ENCODE measurements around the gene ACYP2.
"Not testable (repeated sequence)": the region's sequence is repeated elsewhere in the genome, so short reads cannot be mapped to it uniquely, and the experiment has no call there.

Gene ACYP2

DNA sequence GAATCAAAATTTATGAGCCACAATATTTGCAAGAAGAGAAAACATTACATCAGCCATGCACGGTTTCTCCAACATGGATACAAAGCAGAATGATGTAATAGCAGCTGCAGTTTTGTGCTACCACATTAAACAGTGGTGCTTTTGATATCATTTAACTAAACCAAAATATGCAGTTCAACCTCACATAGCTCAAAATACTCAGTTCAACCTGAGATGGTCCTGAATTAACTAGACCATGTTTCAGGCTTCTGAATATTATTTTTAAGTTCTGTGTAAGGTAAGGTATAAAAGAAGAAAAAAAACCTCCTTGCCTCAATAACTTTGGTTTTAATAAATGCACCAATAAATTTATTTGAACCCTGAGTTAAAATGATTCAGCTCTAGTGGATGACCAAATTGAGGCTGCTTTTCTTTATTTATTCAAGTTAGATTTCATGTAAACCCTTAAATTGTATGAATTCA is 159.4 kb downstream of the ACYP2 start:
- no peak for DNase-seq

DNA sequence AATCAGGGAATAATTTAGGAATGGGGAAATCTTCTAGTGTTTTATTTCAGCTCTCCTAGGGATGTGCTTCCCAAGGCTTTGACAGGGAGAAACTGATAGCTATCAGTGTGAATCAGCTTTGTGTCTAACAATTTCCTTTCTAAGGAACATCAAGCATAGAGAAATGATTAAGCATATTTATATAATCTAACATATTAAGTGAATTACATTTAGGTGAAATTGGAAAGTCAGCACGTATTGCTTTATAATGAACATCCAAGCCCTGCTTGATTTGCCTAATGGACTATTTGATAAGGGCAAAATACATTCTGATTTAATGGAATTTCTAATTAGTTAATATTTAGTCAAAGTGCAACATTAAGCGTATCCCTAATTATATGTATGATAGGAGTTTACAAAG is 160.1 kb downstream of the ACYP2 start:
- no peak for DNase-seq

DNA sequence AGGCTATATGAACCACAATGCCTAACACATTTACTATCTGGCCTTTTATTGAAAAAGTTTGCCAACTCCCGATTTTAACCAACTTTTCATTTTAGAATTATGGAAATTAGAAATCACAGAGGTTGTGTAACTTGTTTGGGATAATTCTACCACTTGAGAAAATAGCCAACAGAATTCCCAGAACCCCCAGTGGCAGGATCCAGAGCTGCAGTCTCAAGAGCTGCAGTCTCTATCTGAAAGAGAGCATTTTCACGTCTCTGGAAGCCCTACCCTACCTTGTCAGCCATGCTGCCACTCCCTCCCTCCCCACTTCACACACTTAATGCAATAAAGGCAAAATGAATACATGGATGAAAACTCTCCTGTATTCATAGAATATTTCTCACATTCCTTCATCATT is 164.0 kb downstream of the ACYP2 start:
- DNase-seq, result no peak

DNA sequence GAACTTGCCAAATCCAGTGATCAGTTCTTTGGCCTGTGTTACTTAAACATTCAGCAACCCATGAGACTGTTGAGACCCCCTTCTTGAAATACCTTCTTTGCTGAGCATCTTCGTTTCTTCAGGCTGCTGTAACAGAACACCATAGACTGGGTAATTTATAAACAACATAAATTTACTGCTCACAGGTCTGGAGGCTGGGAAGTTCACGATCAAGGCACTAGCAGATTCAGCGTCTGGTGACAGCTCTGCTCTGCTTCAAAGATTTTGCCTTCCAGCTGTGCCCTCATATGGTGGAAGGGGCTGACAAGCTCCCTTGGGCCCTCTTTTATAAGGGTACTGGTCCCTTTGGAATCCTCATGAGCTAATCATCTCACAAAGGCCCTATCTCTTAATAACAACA is 169.4 kb downstream of the ACYP2 start:
- DNase-seq, result no peak

DNA sequence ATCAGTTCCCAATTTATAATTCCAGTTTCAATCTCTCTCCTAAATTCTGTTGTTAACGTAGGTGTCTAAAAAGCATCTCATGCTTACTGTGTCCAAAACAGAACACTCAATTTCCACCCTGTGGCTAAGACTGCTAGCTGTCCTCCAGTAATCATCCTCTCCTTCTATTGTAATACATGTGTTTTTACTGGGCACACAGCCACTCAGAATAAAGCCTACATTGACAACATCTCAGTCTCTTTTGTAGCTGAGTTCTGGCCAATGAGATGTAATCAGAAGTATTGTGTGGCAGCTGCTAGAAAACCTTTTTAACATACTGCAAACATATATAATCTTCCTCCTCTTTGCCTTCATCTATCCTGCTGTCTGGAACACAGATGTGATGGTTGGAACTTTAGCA is 170.0 kb downstream of the ACYP2 start:
- no peak for DNase-seq

DNA sequence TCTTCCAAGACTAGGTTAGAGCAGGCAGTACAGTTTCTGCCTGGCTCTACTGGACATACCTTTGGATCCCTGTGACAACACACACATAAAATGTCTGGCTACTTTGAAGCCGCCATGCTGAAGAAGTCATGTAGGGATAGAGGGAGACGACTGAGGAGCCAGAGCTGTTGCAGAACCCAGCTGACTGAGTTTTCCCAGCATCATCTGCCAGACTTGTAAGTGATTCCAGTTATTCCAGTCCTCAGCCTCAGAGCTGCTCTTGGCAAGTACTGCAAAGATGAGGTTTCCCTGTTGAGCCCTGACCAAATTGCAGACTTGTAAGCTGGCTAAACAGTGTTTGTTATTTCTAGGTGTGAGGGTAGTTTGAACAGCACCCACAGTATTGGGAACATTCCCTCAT is 172.1 kb downstream of the ACYP2 start:
- DNase-seq, result no peak

DNA sequence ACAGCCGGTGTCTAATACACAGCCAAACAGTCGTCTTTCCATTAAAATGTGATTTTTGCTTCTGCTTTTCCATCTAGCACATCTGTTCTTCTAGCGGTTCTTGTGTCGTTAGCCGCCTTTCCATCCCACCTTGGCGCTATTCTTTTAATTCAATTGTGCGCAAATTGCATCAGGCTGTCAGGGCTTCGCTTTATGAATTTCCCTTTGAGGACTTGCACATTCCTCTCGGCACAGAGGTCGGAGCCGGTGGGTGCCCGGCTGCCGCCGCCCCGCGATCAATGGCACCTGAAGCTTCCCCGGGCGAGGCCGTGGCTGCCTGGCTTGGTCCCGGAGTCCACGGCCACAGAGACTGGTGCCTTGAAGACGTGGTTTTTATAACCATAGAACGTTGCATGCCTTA is 174.5 kb downstream of the ACYP2 start:
- no peak for DNase-seq

DNA sequence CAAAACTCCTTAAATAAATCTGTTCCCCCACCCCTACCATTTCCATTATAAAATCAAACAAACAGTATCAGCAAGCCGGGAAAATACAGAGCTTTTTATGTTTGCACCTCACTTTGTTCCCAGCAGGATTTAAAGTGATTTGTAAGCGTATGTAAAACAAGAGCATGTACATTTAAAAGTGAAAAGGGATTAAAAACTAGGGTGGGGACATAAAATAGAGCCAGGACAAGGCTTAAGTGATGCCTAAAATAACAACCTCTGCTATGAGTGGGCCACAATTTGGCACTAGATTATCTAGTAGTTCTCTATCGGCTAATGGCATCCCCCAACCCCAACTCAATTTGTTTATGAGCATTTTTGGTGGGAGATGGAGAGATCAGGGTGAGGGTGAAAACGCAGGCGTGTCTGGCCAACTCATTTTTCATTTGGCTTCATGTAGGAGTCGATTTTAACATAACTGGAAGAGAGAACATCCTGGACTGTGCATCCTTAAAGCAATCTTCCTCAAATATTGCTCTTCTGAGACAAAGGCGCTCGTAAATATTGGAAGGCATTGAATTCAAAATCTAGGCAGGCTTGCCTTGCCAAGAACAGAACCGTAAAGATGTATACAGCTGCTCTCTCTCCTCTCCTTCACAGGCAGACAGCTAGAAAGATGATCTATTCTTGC is 175.1 kb downstream of the ACYP2 start:
- no peak for DNase-seq

DNA sequence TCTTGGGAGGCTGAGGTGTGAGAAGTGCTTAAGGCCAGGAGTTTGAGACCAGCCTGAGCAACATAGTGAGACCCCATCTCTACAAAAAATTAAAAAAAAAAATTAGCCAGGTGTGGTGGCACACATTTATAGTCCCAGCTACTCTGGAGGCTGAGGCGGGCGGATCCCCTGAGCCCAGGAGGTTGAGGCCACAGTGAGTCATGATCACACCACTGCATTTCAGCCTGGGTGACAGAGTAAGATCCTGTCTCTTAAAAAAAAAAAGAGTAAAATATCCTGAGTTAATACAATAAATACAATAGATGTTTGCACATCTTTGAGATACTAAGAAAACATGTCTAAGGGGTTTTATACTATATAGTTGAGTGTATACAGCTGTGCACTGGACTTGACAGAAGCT is 179.2 kb downstream of the ACYP2 start:
- DNase-seq, result not testable (repeated sequence)

DNA sequence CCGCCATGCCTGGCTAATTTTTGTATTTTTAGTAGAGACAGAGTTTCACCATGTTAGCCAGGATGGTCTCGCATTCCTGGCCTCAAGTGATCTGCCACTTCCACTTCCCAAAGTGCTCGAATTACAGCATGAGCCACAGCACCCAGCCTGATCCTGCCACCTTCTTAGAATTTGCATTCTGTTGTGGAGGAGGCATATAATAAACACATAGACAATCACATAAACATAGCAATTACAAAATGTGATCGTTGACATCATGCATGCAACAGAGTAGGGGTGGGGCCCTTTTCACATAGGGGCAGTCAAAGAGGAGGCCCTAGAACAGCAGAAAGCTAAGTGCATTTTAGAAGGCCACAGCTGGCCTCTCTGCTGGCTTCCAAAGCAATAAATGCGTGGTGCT is 180.5 kb downstream of the ACYP2 start:
- DNase-seq, result no peak

DNA sequence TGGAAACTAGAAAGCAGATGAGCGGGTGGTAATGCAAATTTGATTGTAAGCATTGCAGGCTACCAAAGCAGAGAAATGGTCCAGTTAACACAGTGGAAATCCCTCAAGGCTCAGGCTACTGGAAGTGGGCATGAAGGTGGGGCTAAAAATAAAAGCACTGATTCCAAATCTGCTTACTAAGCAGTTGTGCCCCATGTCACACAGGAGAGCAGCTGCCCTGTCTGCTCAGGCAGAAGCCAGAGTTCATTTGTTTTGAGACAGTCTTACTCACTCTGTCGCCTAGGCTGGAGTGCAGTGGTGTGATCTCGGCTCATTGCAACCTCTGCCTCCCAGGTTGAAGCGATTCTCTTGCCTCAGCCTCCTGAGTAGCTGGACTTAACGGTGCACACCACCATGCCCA is 183.1 kb downstream of the ACYP2 start:
- DNase-seq, result no peak

DNA sequence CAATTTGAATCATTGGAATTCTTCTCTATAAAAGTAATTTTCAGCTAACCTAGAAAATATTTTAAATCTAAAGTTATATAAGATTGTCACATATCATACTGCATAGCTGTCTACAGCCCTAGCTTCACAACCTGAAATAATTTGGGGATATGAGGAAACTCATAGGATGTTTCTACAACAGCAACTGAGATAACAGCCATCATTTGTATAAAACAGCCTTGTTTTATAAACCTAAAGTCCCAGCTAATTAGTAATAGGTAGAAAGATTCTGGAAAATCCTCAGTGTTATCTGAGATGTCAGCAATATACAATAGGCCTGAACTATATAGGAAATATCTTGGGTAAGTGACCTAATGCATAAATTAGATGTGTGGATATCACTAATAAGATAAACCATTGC is 188.2 kb downstream of the ACYP2 start:
- no peak for DNase-seq

DNA sequence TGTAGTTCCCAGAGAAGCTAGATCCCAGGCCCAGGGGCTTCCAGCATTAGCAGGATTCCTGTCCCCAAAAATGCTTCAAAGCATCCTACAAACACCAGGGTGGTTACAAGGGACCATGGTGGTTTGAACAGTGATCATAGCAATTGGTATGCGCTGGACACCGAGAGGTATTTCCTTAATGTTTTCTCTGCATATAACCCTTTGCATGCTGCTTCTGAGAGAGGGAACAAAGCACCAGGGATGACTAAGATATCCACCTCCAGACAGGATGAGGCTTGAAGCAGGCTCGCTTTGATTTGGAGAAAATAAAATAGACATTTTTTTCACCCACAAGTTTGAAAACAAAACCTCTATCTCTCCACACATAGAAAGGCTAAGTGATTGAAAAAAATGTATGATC is 191.1 kb downstream of the ACYP2 start:
- DNase-seq, result no peak

DNA sequence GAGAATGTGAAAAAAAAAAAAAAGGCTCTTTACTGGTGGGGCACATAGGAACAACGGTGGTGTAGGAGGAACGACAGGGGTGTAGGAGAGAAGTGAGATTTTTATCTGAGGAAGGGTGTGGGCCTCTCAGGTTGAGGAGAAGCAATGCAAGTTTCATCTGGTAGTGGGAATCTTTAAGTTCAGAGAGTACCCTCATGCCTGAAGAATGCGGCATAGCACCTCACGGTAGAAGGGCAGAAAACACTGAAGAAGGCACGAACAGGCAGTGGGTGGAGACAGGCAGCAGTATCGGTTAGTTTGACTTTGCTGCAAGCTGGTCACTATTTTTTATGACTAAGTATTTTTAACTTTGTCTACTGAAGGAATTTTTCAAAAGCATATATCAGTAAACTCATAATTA is 192.8 kb downstream of the ACYP2 start:
- DNase-seq, result no peak

DNA sequence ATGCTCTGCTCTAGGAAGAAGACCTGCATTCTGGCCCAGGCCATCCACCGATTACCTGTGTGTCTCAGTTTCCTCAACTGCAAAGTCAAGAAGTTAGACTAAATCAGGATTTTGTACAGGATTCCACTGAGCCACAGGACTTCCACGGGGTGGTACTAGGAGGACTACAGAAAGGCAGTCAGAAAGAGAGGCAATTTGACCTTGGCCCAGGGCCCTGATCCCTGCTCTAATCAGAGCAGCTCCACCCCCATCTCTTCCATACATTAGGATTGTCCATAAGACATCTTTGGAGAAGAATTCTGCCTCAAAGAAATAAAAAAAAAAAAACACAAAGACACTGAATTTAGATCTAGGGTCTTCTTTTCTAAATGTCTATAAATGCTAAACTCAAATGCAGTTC is 193.4 kb downstream of the ACYP2 start:
- DNase-seq, result no peak

DNA sequence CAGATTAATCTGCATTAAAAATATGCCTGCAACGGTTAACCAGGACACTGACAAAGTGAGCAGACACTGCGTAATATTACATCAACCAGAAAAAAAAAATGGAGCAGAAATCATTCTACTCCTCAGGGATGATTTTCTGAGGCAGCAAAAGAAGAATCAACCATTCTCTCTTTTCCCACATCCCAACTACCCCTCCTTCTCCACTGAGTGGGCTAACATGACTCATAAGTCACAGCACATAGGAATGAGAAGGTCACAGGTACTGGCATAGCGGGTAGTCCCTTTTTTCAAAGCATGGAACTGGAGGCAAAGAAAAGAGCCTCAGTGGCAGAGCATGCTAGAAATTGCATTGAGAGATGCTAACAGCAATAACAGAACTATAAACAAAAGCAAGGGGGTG is 194.9 kb downstream of the ACYP2 start:
- no peak for DNase-seq

DNA sequence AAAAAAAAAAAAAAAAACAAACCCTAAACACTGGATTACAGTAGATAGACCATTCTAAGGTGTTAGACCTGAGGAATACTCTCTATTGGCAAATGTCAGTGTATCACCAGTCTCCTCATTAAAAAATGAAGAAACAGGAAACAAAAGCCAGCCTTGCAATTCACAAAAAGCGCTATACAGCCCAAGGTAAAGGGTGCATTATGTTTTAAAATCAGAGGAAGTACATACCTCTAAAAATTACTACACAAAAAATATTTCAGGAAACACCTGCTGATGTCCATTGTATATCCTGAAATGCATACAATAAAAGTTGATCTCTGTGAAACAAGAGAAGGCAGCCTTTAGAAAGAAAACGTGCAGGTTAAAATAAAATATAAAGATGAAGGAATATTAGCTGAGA is 195.5 kb downstream of the ACYP2 start:
- DNase-seq, result no peak

DNA sequence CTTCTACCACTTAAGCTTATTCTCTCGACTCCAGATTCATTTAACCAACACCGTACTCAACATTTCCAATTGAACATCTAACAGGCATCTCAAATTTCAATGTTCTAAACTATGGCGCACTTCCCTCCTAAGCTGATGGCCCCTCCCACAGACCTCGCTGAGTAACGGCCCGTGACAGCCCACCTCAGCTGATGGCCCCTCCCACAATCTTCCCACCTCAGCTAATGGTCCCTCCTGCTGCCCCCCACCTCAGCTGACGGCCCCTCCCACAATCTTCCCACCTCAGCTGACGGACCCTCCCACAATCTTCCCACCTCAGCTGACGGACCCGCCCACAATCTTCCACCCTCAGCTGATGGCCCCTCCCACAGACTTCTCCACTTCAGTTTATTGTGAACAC is 197.7 kb downstream of the ACYP2 start:
- DNase-seq, result no peak

DNA sequence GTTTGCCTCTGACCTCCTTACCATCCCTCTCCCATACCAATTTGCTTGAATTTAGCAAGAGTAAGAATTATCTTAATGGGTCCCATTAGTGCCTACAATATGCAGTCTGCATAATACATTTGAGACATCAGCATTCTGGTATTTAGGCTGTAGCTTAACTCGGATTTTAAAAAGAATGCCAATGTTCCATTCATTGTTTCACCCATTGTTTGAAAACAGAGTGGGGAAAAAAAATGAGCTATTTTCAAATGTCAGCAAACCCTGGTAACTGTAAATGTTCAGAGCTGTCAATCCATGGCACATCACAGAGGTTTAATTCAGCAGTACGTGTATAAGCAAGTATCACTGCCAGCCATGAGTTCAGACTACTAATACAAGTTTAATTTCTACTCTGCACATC is 202.6 kb downstream of the ACYP2 start:
- DNase-seq, result no peak

DNA sequence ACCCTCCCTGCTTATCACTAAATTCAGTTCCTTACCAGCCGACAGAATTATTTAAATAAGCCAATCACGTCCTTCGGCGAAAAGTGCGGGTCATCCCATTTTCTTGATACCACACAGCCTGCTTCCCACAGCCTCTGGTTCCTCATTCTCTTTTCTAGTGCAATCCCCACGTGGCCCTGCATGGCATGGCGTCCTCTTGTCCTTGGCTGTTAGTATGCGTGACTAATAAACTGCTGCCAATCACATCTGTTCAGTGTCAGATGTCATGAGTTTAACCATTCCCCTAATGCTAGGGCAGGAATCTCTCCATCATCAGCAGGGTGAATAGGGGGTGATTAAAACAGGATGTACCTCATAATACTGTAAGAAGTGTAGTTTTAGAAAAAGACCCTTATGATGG is 203.4 kb downstream of the ACYP2 start:
- DNase-seq, result no peak

DNA sequence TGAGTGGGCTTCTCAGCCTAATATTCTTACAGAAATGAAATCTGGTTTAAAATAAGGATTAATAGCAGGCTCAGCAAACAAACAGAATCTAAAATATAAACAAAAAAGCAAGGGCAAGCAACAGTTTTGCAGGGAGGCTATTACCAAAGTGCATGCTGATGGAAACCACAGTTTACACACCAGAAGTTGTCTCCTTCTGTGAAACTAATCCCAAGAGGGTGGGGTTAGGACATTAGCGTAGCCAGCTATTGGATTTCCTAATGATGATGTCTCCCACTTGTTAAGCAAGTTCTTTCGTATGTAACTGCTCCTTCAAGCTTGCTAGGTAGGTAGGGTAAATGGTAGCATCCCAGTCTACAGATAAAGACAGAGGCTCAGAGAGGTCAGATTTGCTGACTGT is 205.6 kb downstream of the ACYP2 start:
- DNase-seq, result no peak

DNA sequence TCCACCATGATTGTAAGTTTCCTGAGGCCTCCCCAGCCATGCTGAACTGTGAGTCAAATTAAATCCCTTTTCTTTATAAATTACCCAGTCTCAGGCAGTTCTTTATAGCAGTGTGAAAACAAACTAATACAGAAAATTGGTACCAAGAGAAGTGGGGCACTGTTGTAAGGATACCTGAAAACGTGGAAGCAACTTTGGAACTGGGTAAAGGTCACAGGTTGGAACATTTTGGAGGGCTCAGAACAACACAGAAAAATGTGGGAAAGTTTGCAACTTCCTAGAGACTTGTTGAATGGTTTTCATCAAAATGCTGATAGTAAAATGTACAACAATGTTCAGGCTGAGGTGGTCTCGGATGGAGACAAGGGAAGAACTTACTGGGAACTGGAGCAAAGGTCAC is 209.1 kb downstream of the ACYP2 start:
- not testable (repeated sequence) for DNase-seq

DNA sequence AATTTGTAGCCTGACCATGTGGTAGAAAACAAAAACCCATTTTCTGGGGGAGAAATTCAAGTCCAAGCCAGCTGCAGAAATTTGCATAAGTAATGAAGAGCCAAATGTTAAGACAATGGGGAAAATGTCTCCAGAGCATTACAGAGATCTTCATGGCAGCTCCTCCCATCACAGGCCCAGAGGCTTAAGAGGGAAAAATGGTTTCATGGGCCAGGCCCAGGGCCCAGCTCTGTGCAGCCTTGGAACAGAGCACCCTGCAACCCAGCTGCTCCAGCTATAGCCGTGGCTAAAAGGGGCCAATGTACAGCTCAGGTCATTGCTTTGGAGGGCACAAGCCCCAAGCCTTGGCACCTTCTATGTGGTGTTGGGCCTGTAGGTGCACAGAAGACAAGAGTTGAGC is 209.7 kb downstream of the ACYP2 start:
- DNase-seq, result no peak

DNA sequence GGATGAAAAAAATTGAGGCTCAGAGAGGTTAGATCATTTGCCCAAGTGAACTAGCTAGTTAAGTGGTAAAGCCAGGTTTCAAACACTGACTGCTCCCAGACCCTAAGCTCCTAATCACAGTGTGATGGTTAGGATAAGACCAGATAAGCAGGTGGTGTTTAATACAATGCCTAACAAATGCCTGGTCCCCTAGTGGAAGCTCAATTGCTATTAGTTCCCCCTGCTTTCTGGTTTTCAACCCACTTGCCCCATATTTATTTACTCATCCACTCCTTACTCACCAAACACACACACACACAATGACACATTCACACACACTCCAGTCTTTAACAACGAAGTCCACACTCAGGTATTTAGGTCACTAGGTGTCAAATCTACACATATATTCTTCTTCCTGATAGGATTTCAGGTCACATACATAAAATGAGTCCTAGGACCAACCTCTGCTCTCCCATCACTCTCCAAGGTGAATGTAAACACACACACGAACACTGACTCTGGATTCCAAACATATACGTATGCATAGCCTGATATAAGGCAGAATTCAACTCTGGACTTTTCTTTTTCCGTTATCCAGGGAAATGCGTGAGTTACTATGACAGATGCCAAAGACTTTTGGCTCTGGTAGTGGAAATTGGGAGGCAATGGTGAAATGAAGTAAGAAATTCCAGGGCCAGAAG is 214.2 kb downstream of the ACYP2 start:
- no peak for DNase-seq

Data from bone marrow (tissue), 2 donors.